ENCODE data around the gene NF1. TPM values are rescaled to one million over a fixed set of nuclear protein-coding genes. Genes with fewer than 3 reads are reported as not detected.

NF1 gene
- total and polyA plus RNA-seq, 2 of the 13 experiments (the other 11 are each of a cell fraction or from before 2014, with no cell fraction given) = 21.5 to 26.5 TPM

DNA sequence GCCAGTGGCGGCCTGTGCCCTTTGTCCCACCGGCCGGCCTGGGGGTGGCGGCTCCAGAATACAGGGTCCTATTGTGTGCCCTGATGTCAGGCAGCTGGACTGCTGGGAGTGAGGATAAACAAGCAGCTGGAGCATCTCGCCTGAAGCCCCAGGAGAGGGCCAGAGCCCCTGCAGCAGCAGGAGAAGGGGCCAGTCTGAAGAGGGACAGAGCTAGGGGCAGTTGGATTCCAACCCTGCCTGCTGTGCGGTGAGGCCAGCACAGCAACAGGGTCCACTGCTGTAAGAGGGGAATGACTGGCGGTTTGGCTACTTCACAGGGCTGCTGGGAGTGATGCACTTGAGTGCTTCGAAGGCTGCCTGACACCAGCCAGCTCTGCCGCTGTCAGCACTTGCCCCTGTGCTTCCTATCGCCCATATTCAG lies 321.7 kb downstream of the NF1 start (continued):
- TF ChIP-seq, protein P1, sequence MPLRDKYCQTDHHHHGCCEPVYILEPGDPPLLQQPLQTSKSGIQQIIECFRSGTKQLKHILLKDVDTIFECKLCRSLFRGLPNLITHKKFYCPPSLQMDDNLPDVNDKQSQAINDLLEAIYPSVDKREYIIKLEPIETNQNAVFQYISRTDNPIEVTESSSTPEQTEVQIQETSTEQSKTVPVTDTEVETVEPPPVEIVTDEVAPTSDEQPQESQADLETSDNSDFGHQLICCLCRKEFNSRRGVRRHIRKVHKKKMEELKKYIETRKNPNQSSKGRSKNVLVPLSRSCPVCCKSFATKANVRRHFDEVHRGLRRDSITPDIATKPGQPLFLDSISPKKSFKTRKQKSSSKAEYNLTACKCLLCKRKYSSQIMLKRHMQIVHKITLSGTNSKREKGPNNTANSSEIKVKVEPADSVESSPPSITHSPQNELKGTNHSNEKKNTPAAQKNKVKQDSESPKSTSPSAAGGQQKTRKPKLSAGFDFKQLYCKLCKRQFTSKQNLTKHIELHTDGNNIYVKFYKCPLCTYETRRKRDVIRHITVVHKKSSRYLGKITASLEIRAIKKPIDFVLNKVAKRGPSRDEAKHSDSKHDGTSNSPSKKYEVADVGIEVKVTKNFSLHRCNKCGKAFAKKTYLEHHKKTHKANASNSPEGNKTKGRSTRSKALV (CRISPR knock-in tag; IDR thresholded peaks at IDR 0.05) = no peak
- TF ChIP-seq ZNF292 (CRISPR knock-in tag; IDR thresholded peaks at IDR 0.05; ENCODE audit: borderline replicate concordance, low read depth) = 0 out of 2 replicates have a peak, but pooled peaks have one; percentile 35
- no peak for TF ChIP-seq FOXC1 (CRISPR knock-in tag; IDR thresholded peaks at IDR 0.05; ENCODE audit: borderline replicate concordance)
- no peak for TF ChIP-seq ADNP (CRISPR knock-in tag; IDR thresholded peaks at IDR 0.05)
- TF ChIP-seq NAIF1 (CRISPR knock-in tag; IDR thresholded peaks at IDR 0.05; ENCODE audit: borderline replicate concordance) = no peak
- TF ChIP-seq MAF1 (CRISPR knock-in tag; IDR thresholded peaks at IDR 0.05; ENCODE audit: borderline replicate concordance) = no peak
- TF ChIP-seq LCORL (IDR thresholded peaks at IDR 0.05) = no peak
- TF ChIP-seq LCORL (CRISPR knock-in tag; IDR thresholded peaks at IDR 0.05) = peak; percentile 64
- no peak for TF ChIP-seq KAT7 (CRISPR knock-in tag; IDR thresholded peaks at IDR 0.05; ENCODE audit: borderline replicate concordance)
- peak; percentile 93 for TF ChIP-seq RXRB (CRISPR knock-in tag; IDR thresholded peaks at IDR 0.05; ENCODE audit: borderline replicate concordance)
- no peak for TF ChIP-seq ZNF572 (CRISPR knock-in tag; IDR thresholded peaks at IDR 0.05)
- TF ChIP-seq, protein P2, sequence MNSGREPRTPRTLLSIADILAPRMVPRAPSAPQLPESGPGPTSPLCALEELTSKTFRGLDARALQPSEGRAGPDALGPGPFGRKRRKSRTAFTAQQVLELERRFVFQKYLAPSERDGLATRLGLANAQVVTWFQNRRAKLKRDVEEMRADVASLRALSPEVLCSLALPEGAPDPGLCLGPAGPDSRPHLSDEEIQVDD (CRISPR knock-in tag; IDR thresholded peaks at IDR 0.05; ENCODE audit: borderline replicate concordance) = no peak
- TF ChIP-seq, protein P3, sequence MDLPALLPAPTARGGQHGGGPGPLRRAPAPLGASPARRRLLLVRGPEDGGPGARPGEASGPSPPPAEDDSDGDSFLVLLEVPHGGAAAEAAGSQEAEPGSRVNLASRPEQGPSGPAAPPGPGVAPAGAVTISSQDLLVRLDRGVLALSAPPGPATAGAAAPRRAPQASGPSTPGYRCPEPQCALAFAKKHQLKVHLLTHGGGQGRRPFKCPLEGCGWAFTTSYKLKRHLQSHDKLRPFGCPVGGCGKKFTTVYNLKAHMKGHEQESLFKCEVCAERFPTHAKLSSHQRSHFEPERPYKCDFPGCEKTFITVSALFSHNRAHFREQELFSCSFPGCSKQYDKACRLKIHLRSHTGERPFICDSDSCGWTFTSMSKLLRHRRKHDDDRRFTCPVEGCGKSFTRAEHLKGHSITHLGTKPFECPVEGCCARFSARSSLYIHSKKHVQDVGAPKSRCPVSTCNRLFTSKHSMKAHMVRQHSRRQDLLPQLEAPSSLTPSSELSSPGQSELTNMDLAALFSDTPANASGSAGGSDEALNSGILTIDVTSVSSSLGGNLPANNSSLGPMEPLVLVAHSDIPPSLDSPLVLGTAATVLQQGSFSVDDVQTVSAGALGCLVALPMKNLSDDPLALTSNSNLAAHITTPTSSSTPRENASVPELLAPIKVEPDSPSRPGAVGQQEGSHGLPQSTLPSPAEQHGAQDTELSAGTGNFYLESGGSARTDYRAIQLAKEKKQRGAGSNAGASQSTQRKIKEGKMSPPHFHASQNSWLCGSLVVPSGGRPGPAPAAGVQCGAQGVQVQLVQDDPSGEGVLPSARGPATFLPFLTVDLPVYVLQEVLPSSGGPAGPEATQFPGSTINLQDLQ (CRISPR knock-in tag; IDR thresholded peaks at IDR 0.05) = no peak
- no peak for TF ChIP-seq SCMH1 (CRISPR knock-in tag; IDR thresholded peaks at IDR 0.05; ENCODE audit: borderline replicate concordance)
- peak; percentile 99 for TF ChIP-seq PPARG (CRISPR knock-in tag; conservative IDR thresholded peaks at IDR 0.05)
- no peak for TF ChIP-seq NONO (IDR thresholded peaks at IDR 0.05)
- no peak for TF ChIP-seq NONO (CRISPR knock-in tag; conservative IDR thresholded peaks at IDR 0.05)
- peak; percentile 8; the same call in 1 of the 2 replicates for TF ChIP-seq ZNF644 (CRISPR knock-in tag; IDR thresholded peaks at IDR 0.05; ENCODE audit: low read depth)
- TF ChIP-seq ZNF354B (CRISPR knock-in tag; IDR thresholded peaks at IDR 0.05) = no peak
- no peak for TF ChIP-seq ZFAT (CRISPR knock-in tag; conservative IDR thresholded peaks at IDR 0.05)
- no peak for TF ChIP-seq ZNF781 (CRISPR knock-in tag; IDR thresholded peaks at IDR 0.05; ENCODE audit: borderline replicate concordance, not compliant biosample characterization)
- TF ChIP-seq HES4 (CRISPR knock-in tag; IDR thresholded peaks at IDR 0.05; ENCODE audit: borderline replicate concordance) = no peak
- no peak for TF ChIP-seq TSC22D2 (CRISPR knock-in tag; IDR thresholded peaks at IDR 0.05; ENCODE audit: borderline replicate concordance)
- no peak for TF ChIP-seq NRL (CRISPR knock-in tag; IDR thresholded peaks at IDR 0.05; ENCODE audit: borderline replicate concordance)
- TF ChIP-seq, protein P4, sequence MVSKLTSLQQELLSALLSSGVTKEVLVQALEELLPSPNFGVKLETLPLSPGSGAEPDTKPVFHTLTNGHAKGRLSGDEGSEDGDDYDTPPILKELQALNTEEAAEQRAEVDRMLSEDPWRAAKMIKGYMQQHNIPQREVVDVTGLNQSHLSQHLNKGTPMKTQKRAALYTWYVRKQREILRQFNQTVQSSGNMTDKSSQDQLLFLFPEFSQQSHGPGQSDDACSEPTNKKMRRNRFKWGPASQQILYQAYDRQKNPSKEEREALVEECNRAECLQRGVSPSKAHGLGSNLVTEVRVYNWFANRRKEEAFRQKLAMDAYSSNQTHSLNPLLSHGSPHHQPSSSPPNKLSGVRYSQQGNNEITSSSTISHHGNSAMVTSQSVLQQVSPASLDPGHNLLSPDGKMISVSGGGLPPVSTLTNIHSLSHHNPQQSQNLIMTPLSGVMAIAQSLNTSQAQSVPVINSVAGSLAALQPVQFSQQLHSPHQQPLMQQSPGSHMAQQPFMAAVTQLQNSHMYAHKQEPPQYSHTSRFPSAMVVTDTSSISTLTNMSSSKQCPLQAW (CRISPR knock-in tag; IDR thresholded peaks at IDR 0.05) = no peak
- no peak for TF ChIP-seq ZBTB7B (CRISPR knock-in tag; IDR thresholded peaks at IDR 0.05)
- no peak for TF ChIP-seq ZNF331 (CRISPR knock-in tag; IDR thresholded peaks at IDR 0.05)
